Measurements from ENCODE around the gene MAP7. TPM values are rescaled to one million over a fixed set of nuclear protein-coding genes. Genes with fewer than 3 reads are reported as not detected.

The MAP7 gene
- polyA plus RNA-seq, 1 donor: 37.2 TPM

GRCh38 chr6:136412410-136412809 is 137.8 kb downstream of the MAP7 start:
- H3K4me1 ChIP-seq (ENCODE audit: control insufficient read depth, insufficient read depth, low read length): peaks cover 11% of the 10 kb centered on the region
- H3K4me3 ChIP-seq (ENCODE audit: low read length): no peak overlapping the region
- no peaks in the 10 kb centered on the region for H3K36me3 ChIP-seq (ENCODE audit: control insufficient read depth, insufficient read depth, low read length)
- H3K9me3 ChIP-seq (ENCODE audit: control insufficient read depth, low read depth, low read length): no peaks in the 10 kb centered on the region
- no peak for DNase-seq
- no peaks in the 10 kb centered on the region for H3K27me3 ChIP-seq (ENCODE audit: control insufficient read depth, insufficient read depth, low read length)
- no CpG with 5 or more reads among the region's 3 CpGs for WGBS (ENCODE audit: insufficient coverage, low lambda C conversion rate)
- H3K27ac ChIP-seq (ENCODE audit: low read length): no peak overlapping the region

GRCh38 chr6:136411453-136412354 is 138.5 kb downstream of the MAP7 start:
- peak overlapping the region; percentile 54 for H3K27ac ChIP-seq (ENCODE audit: low read length)
- H3K4me1 ChIP-seq (ENCODE audit: control insufficient read depth, insufficient read depth, low read length): peaks cover 11% of the 10 kb centered on the region
- no peaks in the 10 kb centered on the region for H3K27me3 ChIP-seq (ENCODE audit: control insufficient read depth, insufficient read depth, low read length)
- peak in 1 of 2 donors; percentile 59 for DNase-seq
- WGBS (ENCODE audit: insufficient coverage, low lambda C conversion rate): 97% methylated on average over 6 of the region's 17 CpGs
- H3K36me3 ChIP-seq (ENCODE audit: control insufficient read depth, insufficient read depth, low read length): no peaks in the 10 kb centered on the region
- no peak overlapping the region for H3K4me3 ChIP-seq (ENCODE audit: low read length)
- no peaks in the 10 kb centered on the region for H3K9me3 ChIP-seq (ENCODE audit: control insufficient read depth, low read depth, low read length)

GRCh38 chr6:136411025-136411325 is 139.2 kb downstream of the MAP7 start:
- H3K9me3 ChIP-seq (ENCODE audit: control insufficient read depth, low read depth, low read length): no peaks in the 10 kb centered on the region
- H3K27ac ChIP-seq (ENCODE audit: low read length): peak overlapping the region; percentile 54
- peak; percentile 55 to 68 for DNase-seq
- no peaks in the 10 kb centered on the region for H3K36me3 ChIP-seq (ENCODE audit: control insufficient read depth, insufficient read depth, low read length)
- H3K4me1 ChIP-seq (ENCODE audit: control insufficient read depth, insufficient read depth, low read length): peaks cover 11% of the 10 kb centered on the region
- WGBS (ENCODE audit: insufficient coverage, low lambda C conversion rate): 0% methylated on average over 1 of the region's 1 CpG
- no peak overlapping the region for H3K4me3 ChIP-seq (ENCODE audit: low read length)
- H3K27me3 ChIP-seq (ENCODE audit: control insufficient read depth, insufficient read depth, low read length): no peaks in the 10 kb centered on the region

- H3K4me3 ChIP-seq (ENCODE audit: low read length): no peak overlapping the region
These were observed 139.8 kb downstream of the MAP7 start for GRCh38 chr6:136410201-136411024.

GRCh38 chr6:136409597-136409996 is 140.6 kb downstream of the MAP7 start:
- Histone ChIP-seq H3K4me3 (ENCODE audit: low read length) (no peak overlapping the region), H3K27ac (ENCODE audit: low read length) (no peak overlapping the region), H3K4me1 (ENCODE audit: control insufficient read depth, insufficient read depth, low read length) (peaks cover 11% of the 10 kb centered on the region), H3K36me3 (ENCODE audit: control insufficient read depth, insufficient read depth, low read length) (no peaks in the 10 kb centered on the region), H3K27me3 (ENCODE audit: control insufficient read depth, insufficient read depth, low read length) (no peaks in the 10 kb centered on the region), H3K9me3 (ENCODE audit: control insufficient read depth, low read depth, low read length) (no peaks in the 10 kb centered on the region)
- no CpG with 5 or more reads among the region's 1 CpG for WGBS (ENCODE audit: insufficient coverage, low lambda C conversion rate)
- DNase-seq: no peak

More at GRCh38 chr6:136410201-136411024, 139.8 kb downstream of the MAP7 start:
- H3K27ac ChIP-seq (ENCODE audit: low read length): peak overlapping the region; percentile 54
- no peak for DNase-seq
- WGBS (ENCODE audit: insufficient coverage, low lambda C conversion rate): no CpG with 5 or more reads among the region's 3 CpGs
- H3K4me1 ChIP-seq (ENCODE audit: control insufficient read depth, insufficient read depth, low read length): peaks cover 11% of the 10 kb centered on the region
- no peaks in the 10 kb centered on the region for H3K36me3 ChIP-seq (ENCODE audit: control insufficient read depth, insufficient read depth, low read length)
- no peaks in the 10 kb centered on the region for H3K9me3 ChIP-seq (ENCODE audit: control insufficient read depth, low read depth, low read length)
- H3K27me3 ChIP-seq (ENCODE audit: control insufficient read depth, insufficient read depth, low read length): no peaks in the 10 kb centered on the region

GRCh38 chr6:136408204-136408603 is 142.0 kb downstream of the MAP7 start:
- no peaks in the 10 kb centered on the region for H3K36me3 ChIP-seq (ENCODE audit: control insufficient read depth, insufficient read depth, low read length)
- WGBS (ENCODE audit: insufficient coverage, low lambda C conversion rate): 83% methylated on average over 2 of the region's 4 CpGs
- H3K4me3 ChIP-seq (ENCODE audit: low read length): no peak overlapping the region
- no peak overlapping the region for H3K27ac ChIP-seq (ENCODE audit: low read length)
- H3K9me3 ChIP-seq (ENCODE audit: control insufficient read depth, low read depth, low read length): no peaks in the 10 kb centered on the region
- DNase-seq: no peak
- no peaks in the 10 kb centered on the region for H3K27me3 ChIP-seq (ENCODE audit: control insufficient read depth, insufficient read depth, low read length)
- peaks cover 11% of the 10 kb centered on the region for H3K4me1 ChIP-seq (ENCODE audit: control insufficient read depth, insufficient read depth, low read length)

- 100% methylated on average over 1 of the region's 3 CpGs for WGBS (ENCODE audit: insufficient coverage, low lambda C conversion rate)
- no peaks in the 10 kb centered on the region for H3K27me3 ChIP-seq (ENCODE audit: control insufficient read depth, insufficient read depth, low read length)
- no peaks in the 10 kb centered on the region for H3K9me3 ChIP-seq (ENCODE audit: control insufficient read depth, low read depth, low read length)
- H3K4me1 ChIP-seq (ENCODE audit: control insufficient read depth, insufficient read depth, low read length): peaks cover 4% of the 10 kb centered on the region
- no peak overlapping the region for H3K4me3 ChIP-seq (ENCODE audit: low read length)
- no peak overlapping the region for H3K27ac ChIP-seq (ENCODE audit: low read length)
- no peak for DNase-seq
- H3K36me3 ChIP-seq (ENCODE audit: control insufficient read depth, insufficient read depth, low read length): no peaks in the 10 kb centered on the region
These were observed 144.7 kb downstream of the MAP7 start for GRCh38 chr6:136405420-136406029.

- no peak overlapping the region for H3K27ac ChIP-seq (ENCODE audit: low read length)
- H3K4me1 ChIP-seq (ENCODE audit: control insufficient read depth, insufficient read depth, low read length): no peaks in the 10 kb centered on the region
- WGBS (ENCODE audit: insufficient coverage, low lambda C conversion rate): 100% methylated on average over 3 of the region's 6 CpGs
- no peaks in the 10 kb centered on the region for H3K27me3 ChIP-seq (ENCODE audit: control insufficient read depth, insufficient read depth, low read length)
- H3K9me3 ChIP-seq (ENCODE audit: control insufficient read depth, low read depth, low read length): no peaks in the 10 kb centered on the region
- H3K36me3 ChIP-seq (ENCODE audit: control insufficient read depth, insufficient read depth, low read length): no peaks in the 10 kb centered on the region
- DNase-seq: no peak
- no peak overlapping the region for H3K4me3 ChIP-seq (ENCODE audit: low read length)
These were observed 145.4 kb downstream of the MAP7 start for GRCh38 chr6:136404627-136405419.

GRCh38 chr6:136404007-136404406 is 146.2 kb downstream of the MAP7 start:
- Histone ChIP-seq H3K9me3 (ENCODE audit: control insufficient read depth, low read depth, low read length) (no peaks in the 10 kb centered on the region), H3K27ac (ENCODE audit: low read length) (no peak overlapping the region), H3K4me3 (ENCODE audit: low read length) (no peak overlapping the region), H3K27me3 (ENCODE audit: control insufficient read depth, insufficient read depth, low read length) (no peaks in the 10 kb centered on the region), H3K36me3 (ENCODE audit: control insufficient read depth, insufficient read depth, low read length) (no peaks in the 10 kb centered on the region), H3K4me1 (ENCODE audit: control insufficient read depth, insufficient read depth, low read length) (no peaks in the 10 kb centered on the region)
- no peak for DNase-seq
- 88% methylated on average over 2 of the region's 3 CpGs for WGBS (ENCODE audit: insufficient coverage, low lambda C conversion rate)
